Testis (tissue), 3 donors: Measurements from ENCODE around the gene HOXB3. TPM values are rescaled to one million over a fixed set of nuclear protein-coding genes. Genes with fewer than 3 reads are reported as not detected.

Experiments used
- DNase-seq: peaks from one replicate; pipeline ENCODE4 v3.0.0-alpha.2; 2019
- H3K27ac ChIP-seq, 2 donors: fragments of 200-600 bp; sonication (generic); one replicate each; pipeline ENCODE4 v1.5.1; 2019
- H3K27me3 ChIP-seq: fragments of 200-600 bp; sonication (generic); one replicate; pipeline ENCODE4 v1.5.1; 2019
- H3K36me3 ChIP-seq: fragments of 200-600 bp; sonication (generic); one replicate; pipeline ENCODE4 v1.5.1; 2017; ENCODE audit warnings: low read depth; ENCODE audit errors: missing control alignments
- H3K4me1 ChIP-seq: fragments of 200-600 bp; sonication (generic); one replicate; pipeline ENCODE4 v1.5.1; 2019
- H3K4me3 ChIP-seq, 2 donors: fragments of 200-600 bp; sonication (generic); one replicate each; pipeline ENCODE4 v1.5.1; 2017 to 2019
- H3K9me3 ChIP-seq: fragments of 200-600 bp; sonication (generic); one replicate; pipeline ENCODE4 v1.5.1; 2017
- CTCF ChIP-seq, 3 experiments: fragments of 450-650 bp in 2 of 3; fragments of 200-600 bp in 1 of 3; sonication (generic) in 1 of 3; IDR thresholded peaks; one replicate each; pipeline ENCODE4 v1.5.1; 2016 to 2019; ENCODE audit warnings: antibody characterized with exemption in 3 of 3, mild to moderate bottlenecking in 2 of 3, moderate library complexity in 1 of 3
- POLR2A ChIP-seq: fragments of 450-650 bp; IDR thresholded peaks from one replicate; pipeline ENCODE4 v1.6.1; 2017; ENCODE audit warnings: antibody characterized with exemption, mild to moderate bottlenecking, moderate library complexity
- WGBS, 2 donors: methylation state at CpG; one replicate each; pipeline ENCODE4 v1.1.5; 2018; 5-methylcytosine and 5-hydroxymethylcytosine counted together
- intact Hi-C: fragments of 100-400 bp; cut with DNase I; formaldehyde crosslinking; loops from one replicate; pipeline ENCODE4 v1.15.1; 2023; ENCODE audit warnings: low total_unique reads
- polyA plus RNA-seq: library from polyadenylated mRNA; stranded (reverse); fragments of 350-450 nt; fragmentation: Illumina TruSeq; extraction: RNeasy Lipid Tissue Mini Kit (QIAGEN cat#74804); gene quantifications from one replicate; pipeline ENCODE4 v1.2.3, GENCODE V29; 2014; ENCODE audit warnings: low read depth, low replicate concordance; ENCODE audit not compliant: insufficient read depth
- total RNA-seq, 2 donors: library from RNA; depleted of rRNA; stranded (reverse); fragments of >200 nt; gene quantifications; one replicate each; pipeline ENCODE4 v1.2.3, GENCODE V29; 2016

Gene HOXB3
- total and polyA plus RNA-seq, 3 donors from 2014 or later, result 9.2 to 11.4 (median 10.6) TPM

- no peaks in the 10 kb centered on the region for H3K4me1 ChIP-seq
- H3K4me3 ChIP-seq, result no peak overlapping the region
- no peaks in the 10 kb centered on the region for H3K9me3 ChIP-seq
- H3K36me3 ChIP-seq, result no peaks in the 10 kb centered on the region
- WGBS, 2 donors, result 38 to 47% methylated on average over 2 of the region's 2 CpGs
- no peak overlapping the region for H3K27ac ChIP-seq
- intact Hi-C loops, result no loop called here
- H3K27me3 ChIP-seq, result no peaks in the 10 kb centered on the region
- TF ChIP-seq CTCF (IDR thresholded peaks at IDR 0.05) (no peak), POLR2A (no peak)
- no peak for DNase-seq
Observed at GRCh38 chr17:48514477-48514876, 75.6 kb downstream of the HOXB3 start.

DNA sequence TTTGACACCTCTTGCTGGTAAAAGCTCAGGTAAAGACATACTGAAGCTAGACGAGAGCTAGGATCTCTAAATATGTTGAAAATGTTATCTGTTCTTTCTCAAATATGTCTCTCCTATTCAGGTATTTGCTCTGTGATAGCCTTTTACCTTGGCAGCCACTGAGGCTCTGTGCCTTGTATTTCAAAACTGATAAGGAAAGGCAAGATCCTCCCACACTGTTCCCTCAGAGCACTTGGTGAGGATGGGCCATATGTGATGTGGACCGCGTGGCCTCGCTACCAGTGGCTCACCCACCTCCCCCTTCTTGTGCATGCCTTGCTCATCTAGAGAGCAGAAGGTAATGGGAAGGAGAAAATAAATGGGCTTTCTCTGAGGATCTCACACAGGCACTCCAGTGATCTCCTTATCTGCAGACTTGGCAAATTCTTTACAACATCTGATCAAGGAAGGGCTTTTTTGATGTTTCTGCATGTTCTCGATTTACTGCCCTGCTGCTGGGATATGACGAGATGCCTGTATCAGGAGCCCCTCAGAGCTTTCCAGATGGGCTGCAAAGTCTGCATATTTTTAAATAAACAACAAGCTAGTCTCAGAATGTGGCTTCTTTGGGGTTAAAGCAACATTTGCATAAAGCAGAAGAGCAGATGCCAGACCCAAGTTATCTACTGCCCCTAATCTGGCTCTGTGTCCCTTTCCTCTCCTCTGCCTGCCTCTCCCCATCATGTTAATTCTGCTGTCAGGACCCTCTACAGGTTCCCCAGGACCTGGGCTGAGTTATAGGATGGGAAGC lies 76.2 kb downstream of the HOXB3 start:
- H3K4me1 ChIP-seq, result no peaks in the 10 kb centered on the region
- no peak overlapping the region for H3K4me3 ChIP-seq
- no peaks in the 10 kb centered on the region for H3K36me3 ChIP-seq
- H3K27me3 ChIP-seq, result no peaks in the 10 kb centered on the region
- no peak for DNase-seq
- intact Hi-C loops, result no loop called here
- TF ChIP-seq POLR2A (no peak), CTCF (IDR thresholded peaks at IDR 0.05) (no peak)
- 30 to 48% methylated on average over 6 of the region's 6 CpGs for WGBS, 2 donors
- H3K9me3 ChIP-seq, result no peaks in the 10 kb centered on the region
- no peak overlapping the region for H3K27ac ChIP-seq

- TF ChIP-seq CTCF (IDR thresholded peaks at IDR 0.05), result no peak
- TF ChIP-seq POLR2A, result no peak
- Histone ChIP-seq H3K27ac (no peak overlapping the region), H3K9me3 (no peaks in the 10 kb centered on the region), H3K36me3 (no peaks in the 10 kb centered on the region), H3K4me1 (no peaks in the 10 kb centered on the region), H3K27me3 (no peaks in the 10 kb centered on the region), H3K4me3 (no peak overlapping the region)
- DNase-seq, result no peak
- WGBS, 2 donors, result 39 to 46% methylated on average over 7 of the region's 7 CpGs
- intact Hi-C loops, result no loop called here
Observed at GRCh38 chr17:48513097-48513496, 76.9 kb downstream of the HOXB3 start.

DNA sequence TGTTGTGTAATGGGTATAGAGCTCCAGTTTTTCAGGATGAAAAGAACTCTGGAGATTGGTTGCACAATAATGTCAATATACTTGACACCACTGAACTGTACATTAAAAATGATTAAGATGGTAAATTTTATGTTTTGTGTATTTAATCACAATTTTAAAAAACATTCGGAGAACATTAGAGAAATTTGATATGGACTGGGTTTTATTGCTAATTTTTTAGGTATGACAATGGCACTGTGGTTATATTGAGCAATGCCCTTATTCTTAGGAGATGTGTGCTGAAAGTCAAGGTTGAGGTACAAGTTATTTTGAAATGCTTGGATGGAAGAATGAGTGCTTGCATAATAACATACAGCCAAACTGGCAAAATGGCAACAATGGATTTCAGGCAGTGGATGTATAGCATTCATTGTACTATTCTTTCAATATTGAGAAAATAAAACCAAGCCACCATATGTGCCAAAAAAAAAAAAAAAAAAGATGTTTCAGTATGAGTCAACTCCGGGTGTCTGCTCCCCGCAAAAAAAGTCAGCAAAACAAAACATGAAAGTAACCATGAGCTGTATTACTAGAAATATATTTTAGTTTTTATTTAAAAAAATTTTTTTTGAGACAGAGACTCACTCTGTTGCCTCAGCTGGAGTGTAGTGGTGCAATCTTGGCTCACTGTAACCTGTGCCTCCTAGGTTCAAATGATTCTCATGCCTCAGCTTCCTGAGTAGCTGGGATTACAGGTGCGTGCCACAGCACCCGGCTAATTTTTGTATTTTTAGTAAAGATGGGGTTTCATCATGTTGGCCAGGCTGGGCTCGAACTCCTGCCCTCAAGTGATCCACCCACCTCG lies 79.1 kb downstream of the HOXB3 start:
- TF ChIP-seq POLR2A (no peak), CTCF (IDR thresholded peaks at IDR 0.05) (no peak)
- no peaks in the 10 kb centered on the region for H3K36me3 ChIP-seq
- DNase-seq, result no peak
- no peaks in the 10 kb centered on the region for H3K27me3 ChIP-seq
- H3K4me1 ChIP-seq, result no peaks in the 10 kb centered on the region
- H3K27ac ChIP-seq, result no peak overlapping the region
- WGBS, 2 donors, result 79 to 83% methylated on average over 7 of the region's 7 CpGs
- H3K9me3 ChIP-seq, result no peaks in the 10 kb centered on the region
- no peak overlapping the region for H3K4me3 ChIP-seq
- intact Hi-C loops, result no loop called here
